Stimulated activated CD8-positive, alpha-beta memory T cell treated with anti-CD3 and anti-CD28 coated beads, Interleukin-7, amount 100 ng/mL, for 48 hours (primary cell): ENCODE results near the gene SURF2.
"Not testable (repeated sequence)": the region's sequence is repeated elsewhere in the genome, so short reads cannot be mapped to it uniquely, and the experiment has no call there.

Experiments
- DNase-seq, 2 donors: peaks; one replicate each; pipeline ENCODE4 v3.0.0-alpha.2; 2020; ENCODE audit warnings: low read depth in 1 of 2; ENCODE audit errors: extremely low read depth in 1 of 2

SURF2 gene

GRCh38 chr9:133375724-133376654, 19.6 kb downstream of the SURF2 start, which contains the start of the genes STKLD1 and SURF4:
STKLD1 (plus strand) TSS chr9:133376366; CDS start chr9:133376474, 108 bp downstream.
SURF4 (minus strand) TSS chr9:133376060; CDS start chr9:133375969, 91 bp downstream.
- DNase-seq = peak; percentile 85 to 96

GRCh38 chr9:133377280-133377679, 20.9 kb downstream of the SURF2 start:
- not testable (repeated sequence) for DNase-seq

- DNase-seq = no peak
Observed at GRCh38 chr9:133377721-133378216, 21.4 kb downstream of the SURF2 start.

- DNase-seq = no peak
Observed at GRCh38 chr9:133378408-133378962, 22.1 kb downstream of the SURF2 start.

DNA sequence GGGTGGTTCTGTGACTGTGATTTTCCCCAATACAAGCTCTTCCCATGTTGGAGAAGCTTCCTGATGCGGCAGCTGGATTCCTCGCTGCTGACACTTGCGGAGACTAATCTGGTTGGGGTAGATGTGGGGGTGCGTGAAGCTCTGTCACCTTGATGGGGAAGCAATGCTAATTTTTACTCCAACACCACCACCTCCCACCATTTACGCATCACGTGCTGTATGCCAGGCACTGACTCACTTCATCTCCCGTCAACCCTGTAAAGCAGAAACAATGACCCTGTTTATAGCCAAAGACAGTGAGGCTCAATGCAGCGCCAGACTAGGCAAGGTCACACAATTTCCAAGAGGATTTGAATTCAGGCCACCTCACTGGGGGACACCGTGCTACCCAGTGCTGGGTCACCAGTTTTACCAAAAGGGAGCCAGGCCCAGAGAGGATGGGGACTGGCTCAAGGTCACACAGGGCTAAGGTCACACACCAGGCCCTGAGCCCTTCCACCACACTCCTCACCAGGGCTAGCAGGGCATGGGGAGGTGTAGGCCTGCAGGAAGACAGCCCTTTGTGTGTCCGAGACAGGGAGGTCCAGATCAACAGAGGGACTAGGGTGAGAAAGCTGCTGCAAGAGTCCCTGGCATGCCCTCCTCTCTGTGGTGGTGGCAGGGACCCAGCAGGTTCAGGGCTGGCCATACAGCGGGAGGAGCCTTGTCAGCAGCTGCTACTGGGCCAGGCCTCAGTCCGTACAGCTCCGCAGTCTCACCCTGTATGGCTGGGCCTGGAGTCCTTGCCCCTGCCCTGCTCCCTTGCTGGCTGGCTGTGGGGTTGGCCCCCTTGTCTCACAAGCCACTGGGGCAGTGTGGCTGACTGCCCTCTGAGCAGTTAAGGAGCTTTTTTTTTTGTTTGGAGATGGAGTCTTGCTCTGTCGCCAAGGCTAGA, 23.1 kb downstream of the SURF2 start:
- no peak for DNase-seq

- no peak for DNase-seq
Observed at GRCh38 chr9:133380734-133381133, 24.4 kb downstream of the SURF2 start.

DNA sequence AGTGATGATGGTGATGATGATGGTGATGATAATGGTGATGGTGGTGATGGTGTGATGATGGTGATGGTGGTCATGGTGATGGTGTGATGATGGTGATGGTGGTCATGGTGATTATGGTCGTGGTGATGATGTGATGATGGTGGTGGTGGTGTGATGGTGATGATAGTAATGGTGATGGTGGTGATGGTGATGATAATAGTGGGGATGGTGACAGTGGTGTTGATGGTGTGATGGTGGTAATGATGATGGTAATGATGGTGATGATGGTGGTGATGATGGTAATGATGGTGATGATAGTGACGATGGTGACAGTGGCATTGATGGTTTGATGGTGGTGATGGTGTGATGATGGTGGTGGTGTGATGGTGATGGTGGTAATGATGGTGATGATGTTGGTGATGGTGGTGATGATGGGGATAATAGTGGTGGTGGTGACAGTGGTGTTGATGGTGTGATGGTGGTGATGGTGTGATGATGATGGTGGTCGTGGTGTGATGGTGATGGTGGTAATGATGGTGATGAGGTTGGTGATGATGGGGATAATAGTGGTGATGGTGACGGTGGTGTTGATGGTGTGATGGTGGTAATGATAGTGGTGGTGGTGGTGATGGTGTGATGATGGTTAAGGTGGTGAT, 26.3 kb downstream of the SURF2 start:
- no peak for DNase-seq

DNA sequence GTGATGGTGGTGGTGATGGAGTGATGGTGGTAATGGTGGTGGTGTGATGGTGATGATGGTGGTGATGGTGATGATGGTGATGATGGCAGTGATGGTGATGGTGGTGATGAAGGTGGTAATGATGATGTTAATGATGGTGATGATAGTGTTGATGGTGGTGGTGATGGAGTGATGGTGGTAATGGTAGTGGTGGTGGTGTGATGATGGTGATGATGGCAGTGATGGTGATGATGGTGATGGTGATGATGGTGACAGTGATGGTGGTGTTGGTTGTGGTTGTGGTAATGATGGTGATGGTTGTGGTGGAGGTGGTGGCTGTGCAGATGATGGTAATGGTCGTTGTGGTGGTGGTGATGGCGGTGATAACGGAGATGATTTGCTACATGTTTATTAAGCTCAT, 27.1 kb downstream of the SURF2 start:
- no peak for DNase-seq

DNA sequence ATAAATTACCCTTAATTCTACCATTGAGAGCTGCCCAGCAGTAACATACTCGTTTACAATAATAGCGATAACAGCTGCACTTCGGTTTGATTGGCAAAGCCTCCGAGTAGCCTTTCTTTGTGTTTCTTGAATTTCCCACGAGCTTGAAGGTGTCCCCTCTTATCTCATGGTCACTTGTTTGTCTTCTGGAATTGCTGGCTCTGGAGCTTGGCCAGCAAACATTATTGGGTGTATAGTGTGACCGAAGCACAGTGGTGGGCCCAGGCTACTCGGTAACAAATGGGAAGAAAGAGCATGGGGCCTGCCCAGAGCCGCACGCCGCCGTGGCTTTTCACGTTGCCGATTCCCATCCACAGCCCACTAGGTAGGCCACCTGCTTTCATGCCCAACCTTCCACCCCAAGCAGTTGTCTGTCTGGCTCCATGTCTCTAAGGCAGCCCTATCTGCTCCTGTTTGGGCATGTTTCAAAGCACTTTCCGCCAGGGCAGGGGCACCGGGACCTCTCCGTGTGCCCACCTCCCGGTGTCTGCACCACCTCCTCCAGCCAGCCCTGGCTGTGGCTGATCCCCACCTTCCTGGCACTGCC, 28.5 kb downstream of the SURF2 start:
- no peak for DNase-seq

DNA sequence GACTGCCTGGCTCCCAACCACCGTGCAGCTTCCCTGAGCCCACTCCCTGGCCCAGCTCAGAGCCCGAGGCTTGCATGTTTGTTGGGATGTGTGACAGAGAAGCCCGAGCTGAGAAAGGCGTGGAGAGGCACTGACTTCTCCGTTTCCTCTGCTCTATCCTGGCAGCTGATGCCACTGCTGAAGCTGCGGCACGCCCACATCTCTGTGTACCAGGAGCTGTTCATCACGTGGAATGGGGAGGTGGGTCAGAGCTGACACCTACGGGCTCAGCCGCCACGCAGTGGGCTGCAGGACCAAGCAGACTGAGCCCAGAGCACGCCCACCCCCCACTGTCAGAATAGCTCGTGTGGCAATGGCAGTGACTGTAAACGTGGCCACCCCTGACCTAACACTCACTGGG, 29.1 kb downstream of the SURF2 start:
- no peak for DNase-seq

DNA sequence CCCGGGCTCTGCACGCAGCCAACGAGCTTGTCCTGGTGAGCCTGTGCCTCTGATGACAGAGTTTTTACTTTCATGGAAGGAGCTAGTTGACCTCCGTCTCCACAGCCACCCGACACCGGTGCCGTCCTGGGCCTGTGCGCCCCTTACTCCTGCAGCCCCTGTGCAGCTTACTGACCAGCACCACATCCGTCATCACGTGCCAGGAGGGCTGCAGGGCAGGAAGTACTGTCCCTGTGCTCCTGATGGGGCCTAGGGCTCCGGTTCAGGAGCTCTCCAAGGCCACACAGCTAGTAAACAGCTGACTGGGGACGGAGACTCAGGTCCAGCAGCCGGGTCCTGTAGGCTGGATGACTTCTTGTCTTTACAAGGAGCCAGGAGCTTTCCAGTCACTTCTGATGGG, 30.0 kb downstream of the SURF2 start:
- no peak for DNase-seq

DNA sequence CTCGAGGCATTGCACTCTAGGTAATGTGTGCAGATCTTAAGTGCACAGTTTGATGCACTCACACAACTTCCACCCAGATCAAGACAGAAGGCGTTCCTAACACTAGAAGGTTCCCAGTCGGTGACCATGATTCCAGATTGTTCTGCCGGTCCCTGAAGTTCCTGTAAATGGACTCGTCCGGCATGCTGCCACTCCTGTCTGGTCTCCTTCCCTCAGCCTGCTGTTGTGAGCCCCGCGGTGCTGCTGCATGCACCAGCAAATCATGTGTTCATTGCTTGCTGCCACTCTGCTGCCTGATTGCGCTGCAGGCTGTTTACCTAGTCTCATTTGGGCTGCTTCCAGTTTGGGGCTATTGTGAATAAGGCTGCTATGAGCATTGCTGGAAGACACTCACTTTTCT, 31.3 kb downstream of the SURF2 start:
- no peak for DNase-seq

DNA sequence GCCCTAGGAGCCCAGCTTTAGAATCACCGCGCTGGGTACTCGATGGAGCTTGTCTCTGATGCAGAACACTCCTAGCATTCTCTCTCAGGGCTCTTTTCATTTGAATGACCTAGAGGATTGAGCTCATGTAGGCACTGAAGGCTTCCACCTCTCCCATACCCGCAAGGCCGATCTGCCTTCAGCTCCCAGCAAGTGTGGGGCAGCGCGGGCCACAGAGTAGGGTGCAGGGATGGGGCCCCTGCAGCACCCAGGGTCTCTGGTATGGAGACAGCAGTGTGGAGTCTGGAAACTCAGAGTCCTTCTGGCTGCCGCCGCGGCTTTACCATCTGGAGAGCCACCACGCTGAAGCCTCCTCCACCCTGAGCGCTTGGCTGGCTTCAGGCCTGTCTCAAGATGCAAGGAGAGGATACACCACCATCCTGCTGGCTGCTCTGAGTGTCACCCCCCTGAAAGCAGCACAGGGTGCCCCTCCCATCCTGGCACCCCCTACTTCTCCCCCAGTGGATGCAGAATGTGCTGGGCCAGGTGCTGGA, 32.7 kb downstream of the SURF2 start:
- no peak for DNase-seq

DNA sequence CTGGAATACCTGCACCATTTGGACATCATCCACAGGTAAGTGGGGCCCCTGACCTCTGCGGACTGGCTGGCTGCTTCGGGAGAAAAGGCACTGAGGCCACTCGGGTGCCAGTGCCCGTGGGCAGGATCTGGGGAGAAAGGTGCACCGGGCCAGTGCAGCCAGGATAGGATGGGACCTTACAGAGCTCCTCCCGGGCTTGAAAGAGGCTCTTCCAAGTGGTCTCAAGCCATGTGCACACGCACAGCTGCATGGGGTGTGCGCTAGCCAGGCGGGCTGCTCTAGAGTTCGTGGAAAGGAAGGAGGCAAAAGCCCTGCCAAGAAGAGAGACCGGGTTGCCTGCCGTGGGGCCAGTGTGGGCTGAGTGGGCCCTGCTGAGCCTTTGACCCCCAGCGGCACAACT, 33.2 kb downstream of the SURF2 start:
- no peak for DNase-seq

DNA sequence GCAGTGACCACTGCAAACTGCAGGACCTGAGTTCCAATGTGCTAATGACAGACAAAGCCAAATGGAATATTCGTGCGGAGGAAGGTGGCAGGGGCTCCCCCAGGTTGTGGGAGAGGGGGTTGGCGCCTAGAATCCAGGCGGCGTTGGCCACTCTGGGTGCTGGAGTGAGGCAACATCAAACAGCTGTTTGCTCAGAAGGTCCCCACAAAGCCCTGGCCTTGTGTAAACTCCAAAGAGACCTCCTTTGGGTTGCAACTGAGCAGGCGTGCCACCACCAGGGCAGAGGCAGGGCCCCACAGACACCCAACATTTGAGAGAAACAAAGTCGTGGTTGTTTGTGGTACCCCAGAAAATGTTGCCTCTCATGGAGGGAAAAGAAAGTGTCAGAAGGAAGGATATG, 34.4 kb downstream of the SURF2 start:
- no peak for DNase-seq

- not testable (repeated sequence) for DNase-seq
Observed at GRCh38 chr9:133391449-133391848, 35.1 kb downstream of the SURF2 start.

GRCh38 chr9:133392308-133392707, 36.0 kb downstream of the SURF2 start:
- DNase-seq = not testable (repeated sequence)

GRCh38 chr9:133393399-133393798, 37.0 kb downstream of the SURF2 start:
- DNase-seq = no peak

DNA sequence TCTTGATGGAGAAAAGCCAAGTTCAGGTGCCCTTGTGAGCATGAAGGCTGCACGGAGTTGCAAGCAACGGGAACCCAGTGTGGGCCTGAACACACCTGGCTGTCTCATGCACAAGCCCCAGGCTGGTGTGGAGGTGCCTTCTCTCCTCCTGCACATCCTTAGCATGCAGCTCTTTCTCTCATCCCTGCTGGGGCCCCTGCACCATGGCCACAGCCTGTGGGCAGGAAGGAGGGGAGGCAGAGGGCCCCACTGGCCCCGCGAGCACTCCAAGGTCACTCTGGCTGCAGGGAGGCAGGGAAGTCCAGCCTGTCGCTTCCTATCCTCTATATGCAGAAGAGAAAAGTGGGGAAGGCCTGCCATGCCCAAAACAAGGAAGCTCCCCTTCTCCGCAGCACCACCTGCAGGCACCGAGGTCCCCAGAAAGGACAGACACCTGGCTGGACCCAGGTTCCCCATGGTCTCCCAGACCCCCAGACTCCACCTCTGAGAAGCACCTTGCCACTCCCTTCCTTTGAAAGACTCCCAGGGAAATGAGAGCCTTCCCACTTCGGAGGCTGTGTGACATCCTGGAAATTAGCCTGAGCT, 38.4 kb downstream of the SURF2 start:
- DNase-seq = no peak
